Non-pigmented ciliary epithelial cell (primary cell): ENCODE data around the gene TMEM183A.

Experiments
- DNase-seq: peaks from one replicate; pipeline ENCODE4 v3.0.0-alpha.2; 2010; ENCODE audit warnings: low read depth

TMEM183A gene

GRCh38 chr1:203046984-203047630 lies 39.9 kb downstream of the TMEM183A start:
- no peak for DNase-seq

- no peak for DNase-seq
Measured at GRCh38 chr1:203048086-203048485, 40.9 kb downstream of the TMEM183A start.

- DNase-seq, result no peak
Measured at GRCh38 chr1:203048555-203049051, 41.4 kb downstream of the TMEM183A start.

- no peak for DNase-seq
Measured at GRCh38 chr1:203049077-203049476, 41.9 kb downstream of the TMEM183A start.

GRCh38 chr1:203049576-203050180 lies 42.5 kb downstream of the TMEM183A start:
- no peak for DNase-seq

- DNase-seq, result no peak
Measured at GRCh38 chr1:203050826-203051225, 43.7 kb downstream of the TMEM183A start.

GRCh38 chr1:203051841-203052324 lies 44.7 kb downstream of the TMEM183A start:
- no peak for DNase-seq

GRCh38 chr1:203052601-203053000 lies 45.4 kb downstream of the TMEM183A start:
- DNase-seq, result no peak

GRCh38 chr1:203054184-203054583 lies 47.0 kb downstream of the TMEM183A start:
- DNase-seq, result no peak

GRCh38 chr1:203054642-203055041 lies 47.5 kb downstream of the TMEM183A start:
- no peak for DNase-seq

- DNase-seq, result no peak
Measured at GRCh38 chr1:203055161-203055799, 48.1 kb downstream of the TMEM183A start.

- no peak for DNase-seq
Measured at GRCh38 chr1:203056012-203056411, 48.8 kb downstream of the TMEM183A start.

- no peak for DNase-seq
Measured at GRCh38 chr1:203056516-203056915, 49.3 kb downstream of the TMEM183A start.

GRCh38 chr1:203057911-203058675 lies 50.9 kb downstream of the TMEM183A start:
- no peak for DNase-seq

- no peak for DNase-seq
Measured at GRCh38 chr1:203058676-203058935, 51.4 kb downstream of the TMEM183A start.

- no peak for DNase-seq
Measured at GRCh38 chr1:203059485-203059884, 52.3 kb downstream of the TMEM183A start.

- DNase-seq, result no peak
Measured at GRCh38 chr1:203060115-203060514, 52.9 kb downstream of the TMEM183A start.

- no peak for DNase-seq
Measured at GRCh38 chr1:203063287-203063686, 56.1 kb downstream of the TMEM183A start.

GRCh38 chr1:203065191-203065590 lies 58.0 kb downstream of the TMEM183A start:
- DNase-seq, result no peak

GRCh38 chr1:203065986-203066385 lies 58.8 kb downstream of the TMEM183A start:
- DNase-seq, result no peak

GRCh38 chr1:203066965-203067364 lies 59.8 kb downstream of the TMEM183A start:
- DNase-seq, result no peak

GRCh38 chr1:203069030-203069747 lies 62.0 kb downstream of the TMEM183A start:
- DNase-seq, result no peak
